HG03520 (cell line): ENCODE data around the gene IL20.

Experiments used
- ATAC-seq: cut with Tn5 transposase; IDR thresholded peaks from one replicate; pipeline ENCODE4 v1.9.1; 2021; ENCODE audit warnings: mild to moderate bottlenecking, moderate library complexity; ENCODE audit not compliant: unreplicated experiment

Gene IL20

GRCh38 chr1:206873603-206874188 lies 8.3 kb downstream of the IL20 start:
- ATAC-seq, result no peak

GRCh38 chr1:206875752-206876377 lies 10.4 kb downstream of the IL20 start:
- ATAC-seq, result no peak

GRCh38 chr1:206878456-206878855 lies 13.0 kb downstream of the IL20 start:
- ATAC-seq, result no peak

GRCh38 chr1:206880314-206880713 lies 14.9 kb downstream of the IL20 start:
- ATAC-seq, result no peak

- ATAC-seq, result no peak
Measured at GRCh38 chr1:206882555-206882954, 17.1 kb downstream of the IL20 start.

- no peak for ATAC-seq
Measured at GRCh38 chr1:206883160-206883559, 17.7 kb downstream of the IL20 start.

GRCh38 chr1:206883876-206884275 lies 18.5 kb downstream of the IL20 start:
- no peak for ATAC-seq

GRCh38 chr1:206885341-206886060 lies 20.1 kb downstream of the IL20 start:
- ATAC-seq, result no peak

GRCh38 chr1:206886831-206887230 lies 21.4 kb downstream of the IL20 start:
- no peak for ATAC-seq

- no peak for ATAC-seq
Measured at GRCh38 chr1:206887701-206888100, 22.3 kb downstream of the IL20 start.

- ATAC-seq, result no peak
Measured at GRCh38 chr1:206890125-206891060, 25.0 kb downstream of the IL20 start.

GRCh38 chr1:206891412-206891811 lies 26.0 kb downstream of the IL20 start:
- ATAC-seq, result no peak

GRCh38 chr1:206892351-206892984 lies 27.0 kb downstream of the IL20 start:
- no peak for ATAC-seq

- no peak for ATAC-seq
Measured at GRCh38 chr1:206893380-206893779, 28.0 kb downstream of the IL20 start.

- no peak for ATAC-seq
Measured at GRCh38 chr1:206895325-206895724, 29.9 kb downstream of the IL20 start.

GRCh38 chr1:206895837-206896242 lies 30.4 kb downstream of the IL20 start:
- no peak for ATAC-seq

- ATAC-seq, result no peak
Measured at GRCh38 chr1:206896261-206896660, 30.8 kb downstream of the IL20 start.

GRCh38 chr1:206897175-206897574 lies 31.8 kb downstream of the IL20 start, which contains the start of gene IL24:
TSS of gene IL24 (plus strand) at chr1:206897443. CDS start at chr1:206897833, 390 bp downstream.
- no peak for ATAC-seq

- no peak for ATAC-seq
Measured at GRCh38 chr1:206898089-206898914, 32.9 kb downstream of the IL20 start.
